Epidermal melanocyte (primary cell): ENCODE results near the gene AK4.
A peak's percentile ranks its signal among the peaks of the same experiment; 100 is the strongest.

Experiments used
- DNase-seq: peaks from one replicate; pipeline ENCODE4 v3.0.0; 2011; ENCODE audit warnings: low spot score; ENCODE audit not compliant: insufficient read length

Gene AK4

GRCh38 chr1:65176056-65176450 lies 28.1 kb downstream of the AK4 start:
- no peak for DNase-seq

GRCh38 chr1:65176591-65176990 lies 28.6 kb downstream of the AK4 start:
- DNase-seq: no peak

GRCh38 chr1:65177457-65177856 lies 29.5 kb downstream of the AK4 start:
- DNase-seq: no peak

- DNase-seq: no peak
Observed at GRCh38 chr1:65178235-65178634, 30.2 kb downstream of the AK4 start.

- no peak for DNase-seq
Observed at GRCh38 chr1:65179148-65179547, 31.1 kb downstream of the AK4 start.

DNA sequence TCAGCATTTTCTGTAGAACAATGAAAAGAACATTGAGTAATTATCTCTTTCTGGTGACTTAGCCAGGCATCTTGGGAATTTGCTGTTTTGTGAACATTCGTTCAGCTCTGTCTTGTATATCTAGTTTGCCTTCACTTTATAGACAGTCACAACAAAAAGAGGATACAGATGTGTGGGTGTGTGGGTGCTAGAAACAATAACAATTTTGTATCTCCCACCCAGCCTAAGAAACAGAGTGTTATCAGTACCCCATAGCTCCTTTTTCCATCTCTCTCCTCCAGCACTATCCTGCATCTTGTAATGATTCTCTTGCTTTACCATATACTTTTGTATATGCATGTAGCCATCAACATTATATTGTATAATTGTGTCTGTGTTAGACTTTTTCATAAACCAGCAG lies 33.0 kb downstream of the AK4 start:
- DNase-seq: no peak

DNA sequence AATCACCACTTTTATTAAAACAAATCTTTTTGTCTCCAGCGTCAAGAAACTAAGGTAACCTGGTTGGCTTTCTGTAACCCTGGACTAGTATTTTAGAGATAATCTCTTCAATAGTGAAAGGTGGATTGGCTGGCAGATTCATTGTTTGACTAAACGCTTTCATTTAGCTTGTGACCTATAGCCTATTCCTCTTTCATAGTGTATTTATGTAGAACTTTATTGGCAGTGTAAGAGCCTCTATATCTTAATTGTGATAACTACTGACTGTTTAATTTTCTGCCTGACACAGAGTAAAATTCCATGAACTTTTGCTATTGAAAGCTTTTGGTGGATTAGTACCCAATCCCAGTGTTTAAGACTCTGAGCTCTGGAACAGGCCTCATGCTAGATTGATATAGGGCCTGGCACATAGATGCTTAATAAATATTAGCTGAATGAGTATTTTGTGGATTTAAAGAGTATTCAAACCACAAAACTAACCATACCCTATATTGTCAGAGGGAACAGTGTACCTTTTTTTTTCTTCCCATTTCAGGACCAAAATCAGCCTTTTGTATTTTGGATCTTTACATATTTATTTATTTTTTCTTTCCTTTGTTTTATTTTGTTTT lies 34.8 kb downstream of the AK4 start:
- DNase-seq: no peak

DNA sequence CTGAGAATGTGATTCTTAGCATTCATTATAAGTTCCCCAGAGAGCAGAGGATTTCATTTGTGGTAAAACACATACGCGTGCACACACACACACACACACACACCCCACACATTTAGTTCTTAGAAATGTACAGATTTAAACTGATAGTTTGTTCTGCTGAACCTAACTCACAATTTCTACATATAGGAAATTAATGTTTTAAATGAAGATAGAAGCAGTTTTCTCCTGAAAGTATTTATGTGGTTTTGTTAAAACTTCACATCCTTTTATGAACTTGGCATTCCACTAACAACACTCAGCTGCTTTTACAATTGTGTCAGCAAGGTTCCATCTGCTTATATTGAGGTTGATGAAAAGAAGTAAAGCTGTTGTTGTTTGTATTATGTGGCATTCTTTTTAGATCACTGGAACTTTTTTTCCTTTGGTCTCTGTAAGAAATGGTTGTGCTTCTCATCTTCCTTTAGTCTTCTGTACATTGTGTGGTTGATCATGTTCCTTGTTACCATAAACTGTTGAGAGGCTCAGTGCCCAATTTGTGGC lies 41.6 kb downstream of the AK4 start:
- DNase-seq: no peak

DNA sequence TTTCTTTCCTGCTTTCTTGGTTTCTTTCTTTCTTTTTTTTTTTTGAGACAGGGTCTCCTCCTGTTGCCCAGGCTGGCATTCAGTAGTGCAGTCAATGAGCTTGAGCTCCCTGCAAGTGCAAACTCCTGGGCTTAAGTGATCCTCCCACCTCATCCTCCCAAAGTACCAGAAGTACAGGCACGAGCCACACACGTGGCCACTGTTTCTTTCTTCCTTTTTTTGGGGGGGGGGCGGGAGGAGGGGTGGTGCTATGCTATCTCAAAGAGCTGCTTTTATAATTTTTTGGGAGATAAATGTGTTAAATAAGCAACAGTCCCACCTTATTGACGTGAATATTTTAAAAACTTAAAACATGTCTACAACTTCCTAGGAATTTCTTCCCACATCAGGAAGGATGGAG lies 42.2 kb downstream of the AK4 start:
- no peak for DNase-seq

GRCh38 chr1:65193129-65193695 lies 45.2 kb downstream of the AK4 start:
- DNase-seq: no peak

GRCh38 chr1:65195495-65196417 lies 47.8 kb downstream of the AK4 start:
- no peak for DNase-seq

DNA sequence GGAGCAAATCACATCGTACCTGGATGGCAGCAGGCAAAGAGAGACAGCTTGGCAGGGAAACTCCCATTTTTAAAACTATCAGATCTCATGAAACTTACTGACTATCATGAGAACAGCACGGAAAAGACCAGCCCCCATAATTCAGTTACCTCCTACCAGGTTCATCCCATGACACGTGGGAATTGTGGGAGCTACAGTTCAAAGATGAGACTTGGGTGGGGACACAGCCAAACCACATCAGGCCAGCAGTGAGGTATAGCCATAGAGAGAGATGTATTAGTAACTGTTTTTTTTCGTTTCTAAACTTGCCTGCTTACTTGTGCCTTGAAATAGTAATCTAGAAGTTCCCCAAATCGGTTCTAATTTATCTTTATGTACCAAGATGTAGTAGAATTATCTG lies 48.9 kb downstream of the AK4 start:
- no peak for DNase-seq

GRCh38 chr1:65197636-65198035 lies 49.6 kb downstream of the AK4 start:
- DNase-seq: no peak

DNA sequence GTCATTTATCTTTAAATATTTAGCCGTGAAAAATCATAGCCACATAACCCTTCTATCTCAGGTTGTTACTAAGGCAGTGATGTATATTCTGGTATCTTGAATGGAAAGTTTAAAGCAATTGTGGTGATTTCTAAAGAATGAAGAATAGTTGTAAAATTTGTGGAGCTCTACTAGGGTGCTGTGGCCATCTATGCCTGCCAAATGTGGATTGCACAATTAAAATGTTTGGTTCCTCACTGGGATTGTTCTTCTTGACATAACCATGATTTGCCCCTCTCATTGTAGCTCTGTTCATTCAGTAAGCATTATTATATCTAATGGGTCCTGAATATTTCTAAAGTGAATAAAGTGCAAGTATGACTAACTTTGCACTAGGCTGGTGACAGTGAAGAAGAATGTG lies 50.1 kb downstream of the AK4 start:
- DNase-seq: no peak

- DNase-seq: no peak
Observed at GRCh38 chr1:65200411-65200810, 52.4 kb downstream of the AK4 start.

DNA sequence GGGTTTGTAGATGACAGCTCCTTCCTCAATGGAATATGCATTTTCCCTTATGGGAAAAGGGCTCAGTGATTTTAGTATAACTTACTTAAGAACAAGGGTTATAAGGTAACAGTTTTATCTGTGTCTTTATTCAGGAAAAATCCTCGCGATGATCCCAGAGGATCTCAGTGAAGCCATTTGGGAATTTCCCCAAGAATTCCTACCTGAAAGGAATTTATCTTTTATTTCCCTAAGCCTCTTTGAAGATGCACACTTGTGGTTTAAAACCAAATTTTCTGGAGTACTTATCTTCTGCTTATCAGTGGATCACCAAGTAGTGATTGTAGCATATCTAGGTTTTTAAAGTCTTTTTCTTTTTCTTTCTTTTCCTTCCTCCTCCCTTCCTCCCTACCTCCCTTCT lies 58.8 kb downstream of the AK4 start:
- DNase-seq: no peak

DNA sequence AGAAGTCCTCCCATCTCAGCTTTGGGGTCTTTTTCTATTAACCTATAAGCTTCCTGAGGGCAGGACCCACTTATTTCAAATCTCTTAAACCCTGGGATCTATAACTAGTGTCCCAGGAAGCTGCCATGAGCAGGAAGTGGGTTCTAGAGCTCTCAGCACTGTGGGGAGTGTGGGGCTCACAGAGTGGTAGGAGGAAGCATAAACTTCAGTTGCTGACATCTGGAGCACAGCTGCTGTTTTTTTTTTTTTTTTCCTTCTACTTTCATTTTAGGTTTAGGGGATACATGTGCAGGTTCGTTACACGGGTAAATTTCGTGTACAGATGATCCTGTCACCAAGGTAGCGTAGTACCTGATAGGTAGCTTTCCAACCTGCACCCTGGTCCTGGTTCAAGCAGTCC lies 59.3 kb downstream of the AK4 start:
- no peak for DNase-seq

GRCh38 chr1:65208563-65208973 lies 60.6 kb downstream of the AK4 start:
- no peak for DNase-seq

DNA sequence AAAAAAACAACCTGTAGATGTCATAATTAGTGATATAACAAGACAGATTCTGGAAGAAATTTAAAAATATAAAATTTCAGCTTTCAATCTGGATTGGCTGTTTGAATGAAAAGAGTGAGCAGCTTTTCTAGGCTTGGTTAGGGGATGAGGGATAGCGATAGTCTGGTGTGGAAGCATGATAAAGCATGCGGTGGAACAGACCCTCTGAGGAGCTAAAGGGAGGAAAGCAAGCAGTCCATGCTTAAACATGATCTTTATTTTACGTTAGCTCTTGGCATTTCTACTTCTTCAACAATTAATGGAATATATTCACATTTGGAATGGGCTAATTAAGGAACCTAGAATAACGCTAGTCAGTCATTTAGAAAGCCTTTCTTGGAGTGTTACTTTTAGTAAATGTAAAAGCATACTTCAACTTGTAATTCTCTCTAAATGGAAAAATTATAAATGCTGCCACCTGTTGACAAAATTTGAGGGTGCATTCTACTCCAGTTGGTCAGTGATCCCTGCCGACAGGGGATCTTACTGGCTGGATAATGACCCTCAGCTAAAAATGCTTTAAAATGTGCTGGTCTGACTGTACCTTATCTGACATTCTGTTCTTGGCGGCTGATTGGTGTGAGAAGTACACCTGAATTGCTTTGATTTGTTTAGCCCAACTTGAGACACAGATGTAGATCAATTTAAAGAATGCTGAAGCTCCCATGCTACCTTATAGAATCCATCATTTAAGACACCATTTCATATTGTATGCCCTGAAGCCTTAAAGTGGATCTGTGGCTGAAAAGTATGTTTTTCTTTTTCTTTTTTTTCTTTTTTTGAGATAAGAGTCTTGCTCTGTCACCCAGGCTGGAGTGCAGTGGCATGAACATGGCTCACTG lies 61.2 kb downstream of the AK4 start:
- peak; percentile 57 for DNase-seq

GRCh38 chr1:65210325-65210724 lies 62.3 kb downstream of the AK4 start:
- DNase-seq: no peak

DNA sequence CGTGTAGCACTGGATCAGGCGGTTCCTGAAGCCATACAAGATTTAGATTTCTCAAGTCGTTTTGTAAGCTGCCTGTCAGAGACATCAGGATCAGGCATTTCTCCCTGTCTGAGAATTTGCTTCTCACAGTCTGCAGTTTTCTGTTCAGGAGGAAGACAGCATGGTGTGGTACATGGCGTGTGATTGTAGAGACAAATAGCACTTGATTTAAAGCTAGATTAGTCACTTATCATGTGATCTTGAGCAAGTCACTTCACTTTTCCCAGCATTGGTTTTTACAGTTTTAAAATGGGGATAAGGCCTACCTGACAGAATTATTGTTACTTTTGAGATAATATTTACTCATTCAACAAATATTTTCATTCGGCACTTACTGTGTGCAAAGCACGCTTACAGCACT lies 63.3 kb downstream of the AK4 start:
- no peak for DNase-seq
